NOMO-1 treated with dmso at 0.1 percent for 144 hours (cell line): ENCODE measurements around the gene DAPK2.
"Not testable (repeated sequence)": the region's sequence is repeated elsewhere in the genome, so short reads cannot be mapped to it uniquely, and the experiment has no call there.

Experiments used
- DNase-seq: peaks from one replicate; lab custom pipeline; 2025; ENCODE audit not compliant: unreplicated experiment; lab: John Stamatoyannopoulos, UW

The DAPK2 gene

GRCh38 chr15:63977119-63977518 lies 69.2 kb downstream of the DAPK2 start:
- DNase-seq: no peak

DNA sequence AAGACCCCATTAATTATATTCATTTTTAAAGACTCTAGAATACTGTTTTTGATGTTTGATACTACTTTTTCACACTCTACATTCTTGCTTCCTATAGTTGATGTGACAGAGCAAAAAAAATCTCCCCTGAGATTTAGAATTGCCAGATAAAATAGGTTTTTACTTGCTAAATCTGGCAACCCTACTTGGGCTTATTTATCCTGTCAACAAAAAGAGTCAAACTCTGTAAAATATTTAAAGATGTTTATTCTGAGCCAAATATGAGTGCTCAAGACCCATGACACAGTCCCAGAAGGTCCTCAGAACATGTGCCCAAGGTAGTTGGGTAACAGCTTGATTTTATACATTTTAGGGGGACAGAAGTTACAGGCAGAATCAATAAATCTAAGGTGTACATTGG lies 72.3 kb downstream of the DAPK2 start:
- DNase-seq: no peak

- DNase-seq: no peak
These were observed 72.9 kb downstream of the DAPK2 start for GRCh38 chr15:63973212-63974009.

GRCh38 chr15:63972801-63973200 lies 73.5 kb downstream of the DAPK2 start:
- DNase-seq: no peak

DNA sequence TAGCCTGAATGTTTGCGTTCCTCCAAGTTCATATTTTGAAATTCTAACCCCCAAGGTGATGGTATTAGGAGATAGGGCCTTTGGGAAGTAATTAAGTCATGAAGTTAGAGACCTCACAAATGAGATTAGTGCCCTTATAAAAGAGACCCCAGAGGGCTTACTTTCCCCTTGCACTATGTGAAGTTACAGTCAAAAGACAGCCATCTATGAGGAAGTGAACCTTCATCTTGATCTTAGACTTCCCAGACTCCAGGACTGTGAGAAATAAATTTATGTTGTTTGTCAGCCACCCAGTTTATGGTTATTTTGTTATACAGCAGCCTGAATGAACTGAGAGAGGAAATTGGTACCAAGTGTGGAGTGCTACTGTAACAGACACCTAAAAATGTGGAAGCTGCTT lies 74.4 kb downstream of the DAPK2 start:
- no peak for DNase-seq

DNA sequence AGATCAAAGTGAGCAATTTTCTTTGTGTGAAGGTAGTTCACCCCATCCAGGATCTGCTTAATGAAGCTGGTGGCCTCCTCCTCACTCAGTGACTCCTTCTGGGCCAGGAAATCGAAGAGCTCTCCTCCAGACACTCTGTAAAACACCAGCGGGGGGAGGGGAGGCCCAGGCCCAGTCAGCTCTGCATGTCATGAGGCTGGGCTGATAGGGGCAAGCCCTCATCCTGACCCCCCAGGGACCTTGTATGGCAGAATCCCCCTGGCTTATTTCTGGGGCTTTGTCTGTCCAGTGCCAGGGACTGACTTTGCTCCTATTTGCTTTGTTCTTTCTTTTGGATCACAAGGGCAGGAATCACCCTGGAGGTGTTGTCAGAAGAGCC lies 74.9 kb downstream of the DAPK2 start:
- DNase-seq: no peak

DNA sequence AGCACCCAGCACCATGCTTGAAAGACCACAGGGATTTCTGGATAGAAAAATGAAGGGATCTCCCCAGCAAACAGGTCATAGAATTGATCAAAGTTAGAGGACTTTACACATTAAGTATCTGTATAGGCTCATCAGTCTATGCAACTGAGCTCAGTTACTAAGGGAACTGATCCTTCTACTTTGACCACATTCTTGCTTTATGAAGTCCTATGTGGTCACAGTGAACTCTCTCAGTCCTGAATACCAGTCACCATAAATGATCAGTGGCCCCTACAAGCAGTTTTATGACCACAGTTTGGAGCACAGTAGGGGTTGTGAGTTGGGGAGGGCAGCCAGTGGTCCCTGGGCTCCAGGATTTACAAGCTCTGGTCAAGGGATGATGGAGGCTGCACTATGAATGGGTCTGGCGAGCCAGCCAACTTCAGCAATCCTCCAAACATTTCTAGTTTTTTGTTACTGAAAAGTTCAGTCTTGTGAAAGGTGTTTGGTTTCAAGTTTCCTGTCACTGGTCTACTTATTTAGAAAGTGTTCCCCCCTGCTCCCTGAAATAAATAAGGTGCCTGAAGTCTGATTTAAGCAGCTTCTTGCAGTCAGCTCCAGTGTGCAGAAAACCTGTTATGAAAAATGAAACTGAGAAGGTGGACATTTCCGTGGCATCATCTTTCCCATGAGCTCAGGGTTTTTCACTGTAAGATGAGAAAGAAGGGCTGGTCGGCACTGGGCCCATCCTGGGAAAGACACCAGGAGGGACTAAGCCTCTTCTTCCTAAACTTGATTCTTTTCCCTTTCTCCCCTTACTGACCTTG lies 75.5 kb downstream of the DAPK2 start:
- no peak for DNase-seq

GRCh38 chr15:63969652-63970421 lies 76.4 kb downstream of the DAPK2 start:
- DNase-seq: no peak

- no peak for DNase-seq
These were observed 77.6 kb downstream of the DAPK2 start for GRCh38 chr15:63968700-63969099.

DNA sequence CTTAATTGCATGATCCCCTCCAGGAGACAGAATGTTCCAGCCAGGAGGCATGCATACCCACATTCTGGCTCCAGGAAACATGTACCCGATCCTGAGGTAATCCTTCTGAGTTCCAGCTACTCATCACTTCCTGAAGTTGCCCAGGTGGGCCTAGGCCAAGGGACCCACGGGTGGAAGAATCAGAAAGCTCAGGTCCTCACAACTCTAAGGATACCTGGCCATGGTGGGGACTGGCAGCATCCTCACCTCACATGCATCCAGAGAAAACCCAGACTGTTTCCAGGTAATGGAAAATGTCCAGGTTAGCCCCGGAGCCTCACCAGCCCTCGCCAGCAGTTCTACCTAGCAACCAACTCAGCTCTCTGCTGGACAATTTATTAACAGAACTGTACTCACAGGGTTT lies 78.2 kb downstream of the DAPK2 start:
- no peak for DNase-seq

- DNase-seq: no peak
These were observed 78.7 kb downstream of the DAPK2 start for GRCh38 chr15:63967616-63968015.

DNA sequence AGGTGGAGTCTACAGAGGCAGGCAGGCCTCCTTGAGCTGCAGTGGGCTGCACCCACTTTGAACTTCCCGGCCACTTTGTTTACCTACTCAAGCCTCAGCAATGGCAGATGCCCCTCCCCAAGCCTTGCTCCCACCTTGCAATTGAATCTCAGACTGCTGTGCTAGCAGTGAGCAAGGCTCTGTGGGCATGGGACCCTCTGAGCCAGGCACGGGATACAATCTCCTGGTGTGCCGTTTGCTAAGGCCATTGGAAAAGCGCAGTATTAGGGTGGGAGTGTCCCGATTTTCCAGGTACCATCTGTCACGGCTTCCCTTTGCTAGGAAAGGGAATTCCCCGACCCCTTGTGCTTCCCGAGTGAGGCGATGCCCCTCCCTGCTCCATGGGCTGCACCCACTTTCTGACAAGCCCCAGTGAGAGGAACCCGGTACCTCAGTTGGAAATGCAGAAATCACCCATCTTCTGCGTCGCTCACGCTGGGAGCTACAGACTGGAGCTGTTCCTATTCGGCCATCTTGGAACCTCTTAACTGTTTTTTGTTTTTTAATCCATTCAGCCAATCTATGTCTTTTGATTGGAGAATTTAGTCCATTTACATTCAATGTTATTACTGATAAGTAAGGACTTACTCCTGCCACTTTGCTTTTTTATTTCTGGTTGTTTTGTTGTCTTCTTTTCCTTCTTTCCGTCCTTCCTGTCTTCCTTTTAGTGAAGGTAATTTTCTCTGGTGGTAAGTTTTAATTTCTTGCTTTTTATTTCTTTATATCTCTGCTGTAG lies 83.2 kb downstream of the DAPK2 start:
- DNase-seq: not testable (repeated sequence)

DNA sequence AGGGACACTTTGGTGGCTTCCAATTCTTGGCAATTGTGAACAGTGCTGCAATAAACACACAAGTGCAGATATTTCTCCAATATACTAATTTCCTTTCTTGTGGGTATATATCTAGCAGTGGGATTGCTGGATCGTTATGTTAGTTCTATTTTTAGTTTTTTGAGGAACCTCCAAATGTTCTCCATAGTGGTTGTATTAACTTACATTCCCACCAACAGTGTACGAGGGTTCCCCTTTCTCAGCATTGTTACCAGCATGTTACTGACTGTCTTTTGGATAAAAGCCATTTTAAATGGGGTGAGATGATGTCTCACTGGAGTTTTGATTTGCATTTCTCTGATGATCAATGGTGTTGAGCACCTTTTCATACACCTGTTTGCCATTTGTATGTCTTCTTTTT lies 92.8 kb downstream of the DAPK2 start:
- DNase-seq: no peak

DNA sequence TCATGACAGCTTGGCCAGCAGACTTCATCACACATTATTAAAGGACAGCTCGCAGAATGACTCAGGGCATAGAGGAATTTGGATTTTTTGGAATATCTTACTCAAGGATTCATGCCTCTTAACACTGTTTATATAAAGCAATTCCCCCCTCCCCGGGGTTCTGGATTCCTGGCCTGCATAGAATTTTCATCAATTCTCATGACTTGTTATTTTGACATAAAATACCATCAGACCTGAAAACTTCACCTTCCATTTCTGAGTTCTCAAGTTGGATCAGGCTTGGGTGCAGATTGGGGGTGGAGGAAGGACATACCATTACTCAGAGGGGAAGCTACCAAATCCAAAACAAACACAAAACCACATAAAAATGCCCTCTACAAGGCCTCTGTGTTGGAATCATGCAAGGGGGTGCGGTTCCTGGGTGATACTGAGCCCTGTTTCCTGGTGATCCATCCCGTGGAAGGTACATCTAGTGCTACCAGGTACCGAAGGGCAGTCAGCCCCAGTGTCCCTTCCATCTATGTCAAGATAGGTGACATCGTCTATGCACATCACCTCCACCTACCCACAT lies 95.3 kb downstream of the DAPK2 start:
- no peak for DNase-seq

- no peak for DNase-seq
These were observed 97.3 kb downstream of the DAPK2 start for GRCh38 chr15:63948971-63949370.

- no peak for DNase-seq
These were observed 97.8 kb downstream of the DAPK2 start for GRCh38 chr15:63948436-63948835.

DNA sequence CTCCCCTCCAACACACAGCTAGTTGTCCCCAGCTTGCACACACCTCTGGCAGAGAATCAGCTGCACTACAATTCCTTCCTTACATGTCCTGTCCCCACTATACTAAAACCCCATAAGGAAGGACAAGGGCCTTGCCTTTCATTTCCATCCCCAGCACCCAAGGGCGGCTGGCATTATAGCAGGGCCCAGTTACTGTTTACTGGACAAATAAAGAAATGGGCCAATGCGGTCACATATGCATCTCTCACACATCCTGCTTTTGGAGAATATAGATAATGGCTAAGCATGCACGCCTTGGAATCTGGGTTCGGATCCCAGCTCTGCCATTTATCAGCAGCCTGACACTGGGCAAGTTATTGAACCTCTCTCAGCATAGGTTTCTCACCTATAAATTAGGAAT lies 99.1 kb downstream of the DAPK2 start:
- no peak for DNase-seq

DNA sequence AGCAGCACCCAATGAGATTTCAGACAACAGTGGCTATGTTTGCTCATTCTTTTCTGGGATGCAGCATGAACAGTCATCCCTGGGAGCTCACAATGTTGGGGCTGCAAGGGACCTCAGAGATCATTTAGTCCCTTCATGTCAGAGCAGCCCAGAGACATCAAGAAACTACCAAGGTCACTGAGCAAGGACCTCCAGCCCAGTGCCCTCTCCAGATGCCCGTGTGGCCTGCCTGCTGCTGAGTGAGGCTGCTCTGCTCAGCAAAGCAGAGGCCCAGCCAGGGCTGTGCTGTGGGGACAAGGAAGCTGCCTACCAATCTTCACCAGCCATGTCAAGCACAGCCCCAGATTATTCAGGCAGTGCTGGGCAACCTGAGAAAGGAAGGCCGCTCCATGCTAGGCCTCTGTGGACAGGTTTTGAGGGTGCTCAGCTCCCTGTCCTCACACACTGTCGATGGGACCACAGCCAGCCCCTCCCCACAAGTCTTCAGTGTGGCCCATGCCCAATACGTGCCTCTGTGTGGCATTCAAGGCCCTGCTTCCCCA lies 99.7 kb downstream of the DAPK2 start:
- DNase-seq: no peak

GRCh38 chr15:63945838-63946298 lies 100.4 kb downstream of the DAPK2 start:
- no peak for DNase-seq
